GM12878 (cell line): Measurements from ENCODE around the gene GPN1. TPM values are rescaled to one million over a fixed set of nuclear protein-coding genes. Genes with fewer than 3 reads are reported as not detected.

Experiments
- ATAC-seq: fragments of 200-7000 bp; cut with Tn5 transposase; 3 replicates; pipeline ENCODE4 v1.9.1; 2020; ENCODE audit warnings: mild to moderate bottlenecking, moderate library complexity
- BruUV-seq: library from RNA; stranded (reverse); fragments of 400-500 nt; replicated peaks from 2 replicates; lab custom pipeline; 2021; lab: Mats Ljungman, UMichigan
- CTCF ChIA-PET: fragments of 300-600 bp; sonication (Branson Sonifier 250); formaldehyde crosslinking; extraction: SDS; loops from one replicate; lab custom pipeline; 2021; ENCODE audit warnings: inconsistent platforms; lab: Yijun Ruan, JAX
- POLR2A ChIA-PET: fragments of 350-600 bp; formaldehyde crosslinking; extraction: SDS; loops from one replicate; lab custom pipeline; 2021; ENCODE audit warnings: inconsistent platforms; lab: Charles Lee
- RAD21 ChIA-PET: fragments of 300-600 bp; sonication (Branson Sonifier 250); formaldehyde crosslinking; loops from one replicate; lab custom pipeline; 2023; ENCODE audit warnings: antibody characterized with exemption; ENCODE audit not compliant: unreplicated experiment; lab: Charles Lee
- SMC1A ChIA-PET: fragments of 300-600 bp; sonication (Branson Sonifier 250); formaldehyde crosslinking; loops from one replicate; lab custom pipeline; 2023; ENCODE audit not compliant: unreplicated experiment, uncharacterized antibody; lab: Charles Lee
- DNase-seq: peaks from one replicate; pipeline ENCODE4 v3.0.0-alpha.2; 2011; ENCODE audit warnings: low read depth, low spot score
- FAIRE-seq: peaks from 3 replicates; lab custom pipeline; 2011; peaks lifted over from hg19 to GRCh38; lab: Jason Lieb, UNC
- H2AFZ ChIP-seq: 2 replicates; pipeline ENCODE4 v1.6.0; 2011; ENCODE audit warnings: low read depth, low read length, control low read depth; ENCODE audit not compliant: control insufficient read depth
- H3K27ac ChIP-seq: 2 replicates; pipeline ENCODE4 v1.5.1; 2011; ENCODE audit warnings: control low read depth; ENCODE audit not compliant: control insufficient read depth, insufficient read depth
- H3K27me3 ChIP-seq, 2 experiments: replicated peaks in 1 of 2; 2 replicates each; pipeline versions ENCODE4 v1.6.0 to v1.6.1; 2011; ENCODE audit warnings: low read length in 1 of 2; ENCODE audit not compliant: control insufficient read depth in 2 of 2, insufficient read depth in 2 of 2
- H3K36me3 ChIP-seq, 2 experiments: 2 replicates each; pipeline ENCODE4 v1.5.1; 2011; ENCODE audit warnings: low read length in 1 of 2; ENCODE audit not compliant: control insufficient read depth in 2 of 2, insufficient read depth in 2 of 2
- H3K4me1 ChIP-seq: 2 replicates; pipeline ENCODE4 v1.6.1; 2011; ENCODE audit warnings: mild to moderate bottlenecking, low read length, moderate library complexity, mixed read lengths; ENCODE audit not compliant: control insufficient read depth, insufficient read depth
- H3K4me2 ChIP-seq: 2 replicates; pipeline ENCODE4 v1.6.0; 2011; ENCODE audit warnings: control low read depth; ENCODE audit not compliant: control insufficient read depth, insufficient read depth
- H3K4me3 ChIP-seq: fragments of 200-600 bp; sonication (generic); 2 replicates; pipeline ENCODE4 v1.5.1; 2016
- H3K79me2 ChIP-seq: 2 replicates; pipeline ENCODE4 v1.6.0; 2011; ENCODE audit warnings: low read length; ENCODE audit not compliant: control insufficient read depth, insufficient read depth
- H3K9ac ChIP-seq: 2 replicates; pipeline ENCODE4 v1.8.0; 2011; ENCODE audit warnings: low read length, control low read depth, mixed read lengths; ENCODE audit not compliant: control insufficient read depth, insufficient read depth
- H3K9me3 ChIP-seq: replicated peaks from 3 replicates; pipeline ENCODE4 v1.5.1; 2011; ENCODE audit warnings: mild to moderate bottlenecking, low read length; ENCODE audit not compliant: control insufficient read depth, insufficient read depth
- H4K20me1 ChIP-seq: 2 replicates; pipeline ENCODE4 v1.6.0; 2011; ENCODE audit not compliant: control insufficient read depth, insufficient read depth
- ATF3 ChIP-seq: IDR thresholded peaks from 2 replicates; pipeline ENCODE4 v1.6.1; 2011; ENCODE audit warnings: low read depth, mild to moderate bottlenecking, low read length, moderate library complexity, borderline replicate concordance; ENCODE audit errors: extremely low read depth
- BCLAF1 ChIP-seq: fragments of 450-650 bp; IDR thresholded peaks from 2 replicates; pipeline ENCODE4 v1.6.1; 2017; ENCODE audit warnings: antibody characterized with exemption, mild to moderate bottlenecking, moderate library complexity
- ESRRA ChIP-seq: IDR thresholded peaks from 2 replicates; pipeline ENCODE4 v1.6.1; 2012; ENCODE audit warnings: mild to moderate bottlenecking, low read length, improper control_type of control experiment
- FOXK2 ChIP-seq: fragments of 450-650 bp; IDR thresholded peaks from 2 replicates; pipeline ENCODE4 v1.6.1; 2017; ENCODE audit warnings: mild to moderate bottlenecking, moderate library complexity
- NKRF ChIP-seq: fragments of 450-650 bp; conservative IDR thresholded peaks from 2 replicates; pipeline ENCODE4 v1.6.1; 2017; ENCODE audit warnings: mild to moderate bottlenecking, moderate library complexity
- PML ChIP-seq: IDR thresholded peaks from 2 replicates; pipeline ENCODE4 v1.6.1; 2012; ENCODE audit warnings: low read length, inconsistent platforms
- PRDM15 ChIP-seq: fragments of 450-650 bp; formaldehyde crosslinking; IDR thresholded peaks from 2 replicates; pipeline ENCODE4 v1.4.0; 2020; ENCODE audit warnings: mild to moderate bottlenecking, moderate library complexity
- RFX5 ChIP-seq: IDR thresholded peaks from 2 replicates; pipeline ENCODE4 v1.6.1; 2011; ENCODE audit warnings: low read depth, low read length, improper control_type of control experiment
- USF2 ChIP-seq: IDR thresholded peaks from 2 replicates; pipeline ENCODE4 v1.6.1; 2011; ENCODE audit warnings: low read depth, low read length, improper control_type of control experiment, borderline replicate concordance
- ZNF384 ChIP-seq: IDR thresholded peaks from 2 replicates; pipeline ENCODE4 v1.6.1; 2012; ENCODE audit warnings: low read depth, mild to moderate bottlenecking, low read length, improper control_type of control experiment, borderline replicate concordance
- whole genome bisulfite sequencing: methylation state at CpG from one replicate; pipeline ENCODE4 v1.1.6; 2016; ENCODE audit warnings: low lambda C conversion rate; ENCODE audit not compliant: insufficient replicate concordance, insufficient coverage; ENCODE audit errors: missing lambda C conversion rate; 5-methylcytosine and 5-hydroxymethylcytosine counted together
- in situ Hi-C: fragments of 300-500 bp; cut with MboI; formaldehyde crosslinking; loops from 9 replicates; pipeline ENCODE4 v1.14.3; 2018; ENCODE audit warnings: mixed read lengths
- intact Hi-C: fragments of 100-400 bp; cut with micrococcal nuclease; formaldehyde crosslinking; loops from one replicate; pipeline ENCODE4 v1.14.2; 2022; ENCODE audit not compliant: unreplicated experiment
- polyA plus RNA-seq, 11 experiments: library from polyadenylated mRNA; depleted of rRNA in 4 of 11; unstranded in 6 of 11; stranded (reverse) in 5 of 11; fragments of >200 nt; fragmentation: Nextera tagmentation in 4 of 11; fragmentation: Illumina TruSeq in 1 of 11; extraction: Ambion mirVana in 4 of 11; extraction: Trizol in 1 of 11; gene quantifications; 1 replicate in 1 of 11; 2 replicates in 10 of 11; pipeline versions ENCODE4 v1.2.1 to v1.2.3, GENCODE V29; 2011 to 2016; ENCODE audit warnings: inconsistent platforms in 2 of 11, missing spikeins in 2 of 11, low read depth in 1 of 11
- total RNA-seq, 4 experiments: library from RNA; depleted of rRNA in 3 of 4; stranded (reverse); fragments of >200 nt in 3 of 4; fragmentation: Illumina TruSeq in 1 of 4; extraction: Trizol in 1 of 4; gene quantifications; 2 replicates each; pipeline versions ENCODE4 v1.2.1 to v1.2.3, GENCODE V29; 2013 to 2021

The GPN1 gene
- total and polyA plus RNA-seq, 10 of the 15 experiments (the other 5 are each of a cell fraction or from before 2014, with no cell fraction given): 32.1 to 108 (median 60.4) TPM

- RAD21 ChIA-PET: no interaction called here
- Histone ChIP-seq H3K36me3 (peaks cover 2 to 26% of the 10 kb centered on the region in 2 experiments), H3K9me3 (no peaks in the 10 kb centered on the region), H4K20me1 (no peaks in the 10 kb centered on the region), H3K4me1 (no peaks in the 10 kb centered on the region), H3K4me3 (no peak overlapping the region), H3K4me2 (no peak overlapping the region), H3K27ac (no peak overlapping the region), H2AFZ (no peak overlapping the region), H3K27me3 (no peaks in the 10 kb centered on the region), H3K9ac (no peak overlapping the region), H3K79me2 (no peaks in the 10 kb centered on the region)
- ATAC-seq: no peak
- CTCF ChIA-PET: interaction anchor here (0.9 to 5.5 kb wide), 2 partner anchors 9 to 11 kb away, joined by 3 to 49 read pairs; partner anchors contain the start of gene SLC4A1AP
- intact Hi-C loops (no loop called here), in situ Hi-C loops (no loop called here)
- BruUV-seq: no TSS peak
- SMC1A ChIA-PET: interaction anchor here (1.5 kb wide), 1 partner anchor 10 kb away, joined by 5 read pairs; no protein-coding TSS in a partner anchor
- WGBS: 49% methylated on average over 5 of the region's 5 CpGs
- POLR2A ChIA-PET: interaction anchor here (0.6 kb wide), 1 partner anchor 470 kb away, joined by 3 read pairs; no protein-coding TSS in a partner anchor
- no peak for FAIRE-seq
- no peak for DNase-seq
- TF ChIP-seq PML (no peak), FOXK2 (no peak), NKRF (no peak), RFX5 (no peak), BCLAF1 (no peak), USF2 (no peak), ESRRA (no peak), ZNF384 (no peak), PRDM15 (no peak), ATF3 (no peak)
These were observed 44.1 kb downstream of the GPN1 start for GRCh38 chr2:27672723-27673486.
